Measurements from ENCODE around the gene LHPP.
"Not testable (repeated sequence)": the region's sequence is repeated elsewhere in the genome, so short reads cannot be mapped to it uniquely, and the experiment has no call there.

Gene LHPP

DNA sequence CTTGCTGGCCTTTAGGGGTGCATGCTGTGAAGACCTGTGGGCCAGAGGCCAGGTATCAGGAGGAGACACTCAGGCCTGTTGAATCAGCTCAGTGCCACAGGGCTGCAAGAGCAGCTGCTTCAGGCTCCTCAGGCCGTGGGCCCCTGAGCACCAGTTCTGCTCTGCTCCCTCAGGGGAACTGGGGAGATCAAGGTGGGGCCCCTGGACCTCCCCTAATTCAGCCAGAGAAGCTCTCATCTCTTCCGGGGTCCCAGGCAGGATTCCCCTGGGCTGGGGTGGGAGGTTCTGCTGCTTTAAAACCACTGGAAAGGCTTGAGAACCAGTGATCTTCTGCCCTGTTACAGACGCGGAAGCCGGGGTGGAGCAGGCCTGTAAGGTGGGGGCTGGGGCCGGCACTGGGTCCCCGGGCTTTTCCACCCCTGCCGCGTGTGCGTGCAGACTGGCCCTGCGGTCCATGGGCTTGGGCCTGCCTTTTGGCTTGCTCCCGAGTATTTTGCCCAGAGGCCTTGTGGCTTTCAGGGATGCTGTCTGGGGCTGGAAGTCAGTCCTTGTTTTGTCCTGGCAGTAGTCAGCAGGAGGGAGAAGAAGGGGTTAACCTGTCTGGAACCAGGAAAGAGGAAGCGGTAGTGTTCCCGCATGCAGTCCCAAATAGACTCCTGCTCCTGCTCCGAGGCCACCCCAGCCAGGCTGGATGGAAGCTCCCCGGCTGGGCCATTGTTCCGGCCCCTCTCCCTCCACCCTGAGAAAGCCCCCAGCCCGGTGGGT is 74.3 kb downstream of the LHPP start:
- DNase-seq (ENCODE audit: low spot score) = no peak
- FAIRE-seq = no peak

DNA sequence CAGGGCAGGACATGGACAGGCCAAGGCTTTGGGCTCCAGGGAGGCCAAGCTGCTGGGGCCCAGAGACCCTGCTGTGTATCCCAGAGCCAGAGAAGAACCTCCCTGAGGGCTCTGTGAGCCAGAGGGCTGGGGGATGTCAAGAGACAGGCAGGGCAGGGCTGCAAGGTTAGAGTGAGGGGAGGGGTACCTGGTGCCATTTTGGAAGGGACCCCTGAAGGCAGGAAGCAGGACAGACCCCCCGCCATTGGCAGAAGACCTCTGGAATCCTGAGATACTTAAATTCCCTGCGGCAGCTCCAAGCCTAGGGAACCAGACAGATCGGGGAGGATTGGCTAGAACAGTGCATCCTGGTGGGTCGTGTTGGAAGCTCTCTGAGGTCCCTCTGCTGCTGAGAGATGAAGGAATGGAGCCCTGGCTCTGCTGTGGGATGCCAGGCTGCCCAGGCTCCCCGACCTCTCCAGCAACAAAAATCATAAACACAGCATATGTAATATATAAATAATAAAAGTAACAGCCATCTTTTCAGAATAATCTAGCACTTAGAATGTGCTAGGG is 75.0 kb downstream of the LHPP start:
- no peak for DNase-seq (ENCODE audit: low spot score)
- no peak for FAIRE-seq

DNA sequence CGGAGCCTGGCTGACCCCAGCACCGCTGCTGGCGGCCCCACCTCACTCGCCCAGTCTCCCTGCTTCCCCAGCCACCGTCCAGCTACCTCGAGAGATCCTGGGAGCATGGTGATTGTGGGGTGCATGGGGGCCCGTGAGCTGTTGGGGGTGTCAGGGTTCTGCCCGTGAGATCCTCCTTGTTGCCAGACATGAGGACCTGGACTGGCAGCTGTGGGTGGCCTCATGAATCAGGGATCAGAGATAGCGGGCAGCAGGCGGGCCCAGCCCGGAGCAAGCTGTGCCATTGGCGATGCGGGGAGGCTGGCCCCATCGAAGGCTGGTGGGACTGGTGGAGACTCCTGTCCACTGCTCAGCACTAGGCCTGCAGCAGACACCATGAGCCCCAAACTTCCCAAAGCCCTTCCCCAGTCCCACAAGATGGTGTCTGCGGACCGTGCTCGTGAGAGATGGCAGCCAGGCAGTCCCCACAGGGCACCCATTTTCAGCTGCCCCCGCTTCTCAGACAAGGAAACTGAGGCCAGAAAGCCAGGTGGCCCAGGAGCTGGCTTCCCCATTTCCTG is 75.6 kb downstream of the LHPP start:
- FAIRE-seq (no peak), DNase-seq (ENCODE audit: low spot score) (no peak)

DNA sequence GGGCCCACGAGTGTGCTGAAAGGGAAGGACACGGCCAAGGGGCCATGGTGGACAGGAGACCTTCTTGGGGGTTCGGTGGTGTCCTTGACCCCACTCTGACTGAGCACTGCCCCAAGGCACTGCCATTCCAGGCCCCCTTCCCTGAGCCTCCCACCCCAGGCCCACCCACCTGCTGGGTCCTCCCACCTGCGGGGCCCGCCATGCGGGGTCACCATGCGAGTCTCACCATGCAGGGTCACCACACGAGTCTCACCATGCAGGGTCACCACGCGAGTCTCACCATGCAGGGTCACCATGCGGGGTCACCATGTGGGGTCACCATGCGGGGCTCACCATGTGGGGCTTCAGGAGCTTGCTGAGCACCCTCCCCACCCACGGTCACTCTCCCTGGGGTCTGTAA is 76.3 kb downstream of the LHPP start:
- no peak for FAIRE-seq
- DNase-seq (ENCODE audit: low spot score) = no peak

DNA sequence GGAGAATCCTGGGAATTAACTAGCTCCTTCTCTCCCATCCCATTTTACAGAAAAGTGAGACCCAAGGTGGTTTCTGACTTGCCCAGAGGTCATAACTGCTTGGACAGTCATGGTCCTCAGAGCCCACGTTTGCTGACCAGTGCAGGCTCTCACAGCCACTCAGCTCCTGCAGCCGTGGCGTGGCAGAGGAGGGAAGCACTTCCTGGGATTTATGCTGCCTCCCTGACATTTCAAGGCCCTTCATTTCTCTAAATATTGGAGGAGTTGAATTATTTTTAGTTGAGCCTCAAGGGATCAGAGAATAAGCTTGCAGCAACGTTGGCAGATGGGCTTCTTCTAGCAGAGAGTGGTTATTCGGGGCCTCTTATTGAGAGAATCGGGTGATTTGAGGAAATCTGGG is 77.1 kb downstream of the LHPP start:
- no peak for DNase-seq (ENCODE audit: low spot score)
- FAIRE-seq = no peak

DNA sequence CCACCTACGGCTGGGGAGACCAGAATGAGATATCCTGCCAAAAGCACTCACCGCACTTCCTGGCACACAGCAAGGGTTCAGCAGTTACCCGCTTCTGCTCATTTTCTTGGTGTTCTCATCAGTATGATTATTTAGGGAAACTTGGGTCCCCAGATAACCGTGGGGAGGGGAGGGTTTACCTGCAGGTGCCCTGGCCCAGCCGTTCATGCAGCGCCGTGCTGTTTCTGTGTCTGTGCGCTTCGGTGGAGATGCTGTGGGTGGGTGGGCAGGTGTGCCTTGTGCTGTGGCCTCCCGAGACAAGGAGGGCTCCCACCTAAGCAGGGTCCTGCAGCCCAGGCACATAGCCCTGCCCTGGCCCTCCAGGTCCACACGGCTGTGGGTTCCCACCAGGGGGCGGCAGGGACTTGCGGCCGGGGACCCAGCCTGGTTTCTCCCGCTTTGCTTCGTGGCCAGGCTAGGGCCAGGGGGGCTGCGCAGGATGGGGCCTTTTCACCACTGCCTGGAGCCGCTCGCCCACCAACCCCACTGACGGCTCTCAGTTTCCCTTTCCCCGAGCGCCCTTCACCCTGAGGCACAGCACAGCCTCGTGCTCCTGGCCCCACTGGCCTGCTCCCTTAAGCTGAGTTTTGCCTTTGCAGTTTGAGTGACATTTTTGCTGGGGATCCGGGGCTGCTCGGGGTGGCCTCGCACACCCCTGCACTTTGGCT is 78.5 kb downstream of the LHPP start:
- DNase-seq (ENCODE audit: low spot score) = peak; percentile 30
- FAIRE-seq = no peak

DNA sequence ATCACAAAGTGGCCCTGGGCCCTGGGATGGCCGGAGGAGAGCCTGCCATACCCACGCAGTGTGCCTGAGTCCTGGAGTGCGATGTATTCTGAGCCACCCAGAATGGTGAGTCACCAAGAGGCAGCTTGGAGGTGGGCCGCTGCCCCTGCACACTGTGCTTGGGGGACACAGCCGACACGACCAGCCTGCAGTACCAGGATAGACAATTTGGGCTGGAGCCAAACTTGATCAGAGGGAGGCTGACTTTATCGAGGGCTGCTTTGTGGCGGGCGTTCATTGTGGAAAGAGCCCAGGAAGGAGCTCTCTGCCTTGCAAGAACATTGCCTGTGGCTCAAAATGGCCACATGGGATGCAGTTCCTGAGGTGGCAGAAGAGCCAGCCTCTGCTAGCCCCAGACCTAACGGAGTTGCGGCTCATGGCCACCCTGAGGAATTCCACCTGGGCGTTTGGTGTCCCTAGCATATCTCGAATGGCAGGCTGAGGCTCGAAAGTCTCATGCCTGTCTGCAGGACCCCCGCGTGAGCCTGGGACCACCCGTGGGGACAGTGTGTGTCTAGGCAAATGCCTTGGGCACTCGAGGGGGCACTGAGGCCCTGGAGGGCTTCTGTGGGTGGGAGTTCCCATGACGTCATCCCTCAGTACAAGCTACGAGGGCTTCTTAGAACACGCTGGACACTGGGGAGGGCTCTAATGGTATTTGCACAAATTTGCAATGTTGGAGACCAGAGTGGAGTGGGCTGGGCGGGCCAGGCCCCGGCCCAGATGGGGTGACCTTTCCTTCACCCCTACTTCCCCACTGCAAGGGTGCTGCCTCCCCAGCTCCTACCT is 79.7 kb downstream of the LHPP start:
- FAIRE-seq = no peak

DNA sequence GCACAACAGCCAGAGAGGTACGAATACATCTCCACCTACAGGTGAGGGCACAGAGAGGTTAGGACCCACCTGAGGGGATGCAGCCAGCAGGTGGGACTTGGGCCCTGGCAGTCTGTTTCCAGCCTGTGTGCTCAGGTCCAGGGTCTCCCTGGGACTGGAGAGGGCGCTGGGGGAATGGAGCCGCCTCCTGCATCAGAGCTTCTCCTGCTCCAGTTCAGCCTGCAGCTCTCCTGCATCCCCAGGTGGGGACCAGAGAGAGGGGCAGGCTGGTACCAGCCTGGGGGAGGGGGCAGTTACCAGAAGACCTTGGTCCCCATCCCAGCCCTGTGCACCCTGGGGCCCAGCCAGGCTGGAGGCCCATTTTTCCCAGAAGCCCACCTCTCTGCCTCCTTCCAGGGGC is 80.7 kb downstream of the LHPP start:
- no peak for FAIRE-seq
- DNase-seq (ENCODE audit: low spot score) = no peak

More for the DNA sequence above, 79.7 kb downstream of the LHPP start:
- no peak for DNase-seq (ENCODE audit: low spot score)

DNA sequence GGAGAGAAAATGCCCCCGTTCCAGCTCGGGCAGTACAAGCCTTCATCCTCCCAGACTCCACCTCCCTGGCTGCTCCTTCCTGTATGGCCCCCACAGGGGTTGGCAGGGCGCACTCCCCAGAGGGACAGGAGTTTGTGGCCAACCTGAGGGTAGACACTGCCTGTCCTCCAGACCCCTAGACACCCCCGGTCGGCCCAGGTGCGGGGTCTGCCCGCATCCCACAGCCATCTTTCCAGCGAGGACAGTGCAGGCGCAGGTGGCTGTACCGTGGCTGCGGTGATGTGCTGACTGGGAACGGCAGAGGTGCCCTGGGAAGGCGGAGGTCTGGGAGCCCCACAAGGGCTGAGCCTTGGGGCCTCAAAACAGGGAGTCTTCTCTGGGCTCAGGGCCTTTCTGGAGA is 81.5 kb downstream of the LHPP start:
- FAIRE-seq = no peak
- no peak for DNase-seq (ENCODE audit: low spot score)

DNA sequence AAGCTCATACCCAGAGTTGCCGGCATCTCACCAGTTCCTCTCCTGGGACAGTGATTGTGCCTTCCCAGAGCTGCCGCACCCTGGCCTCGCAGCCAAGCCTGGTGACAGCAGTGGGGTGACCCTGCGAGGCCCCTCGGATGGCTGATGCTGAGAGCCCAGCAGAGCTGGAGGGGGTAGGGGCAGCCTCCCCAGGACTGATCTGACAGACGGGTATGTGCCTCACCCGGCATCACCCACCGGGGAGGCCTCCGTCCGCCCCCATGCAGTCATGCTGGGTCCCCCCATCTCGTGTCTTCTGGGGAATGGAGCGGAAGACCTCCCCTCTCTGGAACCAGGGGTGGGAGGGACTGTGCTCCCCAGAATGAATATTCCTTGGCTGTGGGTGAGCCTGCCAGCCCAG is 82.3 kb downstream of the LHPP start:
- DNase-seq (ENCODE audit: low spot score) = no peak
- no peak for FAIRE-seq

DNA sequence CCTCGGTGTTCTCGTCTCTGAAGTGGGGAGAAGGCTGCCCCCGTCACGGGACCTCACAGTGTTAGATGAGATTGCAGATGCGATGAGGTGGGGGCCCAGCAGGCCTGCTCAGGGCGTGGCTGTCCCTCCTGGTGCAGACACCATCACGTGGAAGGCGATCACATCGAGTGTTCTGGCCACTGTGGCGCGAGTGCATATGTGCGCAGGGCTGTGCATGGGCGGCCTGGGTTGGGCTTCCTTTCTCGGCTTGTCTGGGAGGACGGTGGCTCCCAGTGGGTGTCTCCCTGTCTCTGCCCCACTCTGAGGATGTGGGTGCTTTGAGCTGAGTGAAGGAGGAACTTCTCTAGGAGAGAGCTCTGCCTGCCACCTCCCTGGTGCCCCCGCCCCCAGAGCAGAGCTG is 83.1 kb downstream of the LHPP start:
- FAIRE-seq = no peak
- no peak for DNase-seq (ENCODE audit: low spot score)

DNA sequence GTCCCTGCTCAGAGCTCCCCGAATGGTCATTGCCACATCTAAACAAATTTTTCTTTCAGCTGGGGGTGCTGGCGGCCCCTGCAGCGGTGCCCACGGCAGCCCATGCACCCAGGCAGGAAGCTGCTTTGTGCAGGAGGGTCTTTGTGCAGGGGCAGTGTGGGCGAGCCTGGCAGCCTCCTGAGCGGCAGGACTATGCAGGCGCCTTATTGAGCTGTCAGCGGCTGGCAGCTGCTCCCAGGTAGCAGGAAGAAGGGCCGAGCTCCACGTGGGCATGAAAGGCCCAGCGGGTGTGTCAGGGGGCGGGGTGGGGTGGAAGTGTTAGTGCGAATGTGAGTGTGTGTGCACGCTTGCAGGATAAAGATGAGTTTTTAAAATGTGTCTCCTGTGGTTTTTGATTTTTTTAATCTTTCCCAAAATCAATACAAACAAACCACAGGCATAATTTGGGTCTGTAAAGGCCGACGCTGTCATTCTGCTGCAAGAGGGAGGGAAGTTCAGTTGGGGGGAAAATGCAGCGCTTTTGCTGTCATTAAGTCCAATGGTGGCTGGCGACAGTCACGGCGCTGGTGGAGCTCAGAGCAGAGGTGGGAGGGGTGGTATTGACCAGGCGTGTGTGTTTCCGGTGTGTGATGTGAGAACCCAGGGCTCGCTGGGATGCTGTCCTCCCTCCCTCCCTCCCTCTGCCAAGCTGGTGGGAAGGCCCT is 83.9 kb downstream of the LHPP start:
- FAIRE-seq (no peak), DNase-seq (ENCODE audit: low spot score) (no peak)

DNA sequence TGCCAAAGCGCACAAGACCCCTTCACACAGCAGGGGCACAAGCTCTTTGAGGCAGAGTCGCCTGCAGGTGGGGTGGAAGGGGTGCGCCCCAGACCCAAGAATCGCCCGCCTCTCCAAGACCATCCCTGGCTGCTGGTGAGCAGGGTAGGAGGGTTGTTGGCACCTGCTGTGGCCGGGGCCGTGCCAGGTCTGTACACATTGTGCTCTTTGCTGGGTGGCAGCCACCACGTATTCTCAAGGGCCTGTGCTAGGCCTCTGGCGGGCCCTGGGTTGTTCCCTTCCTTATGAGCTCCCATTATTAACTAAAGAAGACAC is 84.4 kb downstream of the LHPP start:
- FAIRE-seq (no peak), DNase-seq (ENCODE audit: low spot score) (no peak)

DNA sequence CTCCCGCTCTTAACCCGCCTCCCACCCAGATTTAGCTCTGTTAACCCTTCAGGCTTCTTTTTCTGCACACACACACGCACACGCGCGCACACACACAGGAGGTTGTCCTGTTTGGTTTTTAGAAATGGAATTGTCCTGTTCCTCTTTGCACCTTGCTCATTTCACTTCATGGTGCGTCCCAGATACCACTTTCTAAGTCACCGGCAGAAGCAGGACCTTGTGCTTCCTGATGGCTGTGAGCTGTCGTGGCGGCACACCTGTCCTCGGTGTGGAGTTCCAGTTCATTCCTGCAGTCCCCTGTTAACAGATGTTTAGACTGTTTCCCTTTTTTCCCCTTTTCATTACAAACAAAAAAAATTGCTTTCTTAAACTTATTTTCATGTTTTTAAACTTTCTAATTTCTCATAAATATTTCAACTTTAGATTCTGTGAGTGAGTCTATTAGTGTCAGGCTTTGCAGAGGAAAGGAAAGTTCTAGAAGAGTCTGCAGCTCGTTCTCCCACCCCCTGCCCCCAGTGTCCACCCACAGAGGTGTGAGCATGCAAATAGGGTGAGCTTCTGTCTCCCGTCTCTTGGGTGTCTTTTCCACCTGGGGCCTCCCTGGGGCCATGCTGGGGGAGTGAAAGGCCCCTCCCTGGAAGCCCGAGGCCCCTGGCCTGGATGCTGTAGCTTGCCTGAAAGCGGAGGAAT is 85.5 kb downstream of the LHPP start:
- FAIRE-seq (no peak), DNase-seq (ENCODE audit: low spot score) (no peak)

DNA sequence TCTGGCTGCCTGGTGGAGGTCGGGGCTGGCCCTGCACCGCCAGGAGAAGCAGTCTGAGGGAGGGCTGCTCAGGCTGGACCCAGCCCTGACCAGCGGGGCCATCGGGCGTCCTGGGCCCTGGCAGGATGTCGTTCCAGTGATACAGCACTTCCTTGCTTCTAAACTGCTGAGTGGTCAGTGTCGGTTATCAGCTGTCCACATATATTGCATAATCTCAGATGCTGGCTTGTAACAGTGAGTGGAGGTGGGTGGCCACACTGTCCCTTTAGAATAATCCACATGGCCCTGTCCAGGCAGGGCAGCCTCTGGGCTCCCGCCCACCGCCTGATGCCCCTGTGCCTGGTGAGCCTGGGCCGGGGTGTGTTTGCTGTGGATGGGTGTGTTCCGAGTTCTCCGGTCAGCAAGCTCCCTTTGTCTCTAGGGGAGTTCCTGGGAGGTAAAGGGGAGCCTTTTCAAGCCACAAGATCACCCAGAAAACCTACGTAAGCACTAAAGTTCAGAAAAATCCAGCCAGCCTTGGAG is 86.1 kb downstream of the LHPP start:
- DNase-seq (ENCODE audit: low spot score) = no peak
- no peak for FAIRE-seq

DNA sequence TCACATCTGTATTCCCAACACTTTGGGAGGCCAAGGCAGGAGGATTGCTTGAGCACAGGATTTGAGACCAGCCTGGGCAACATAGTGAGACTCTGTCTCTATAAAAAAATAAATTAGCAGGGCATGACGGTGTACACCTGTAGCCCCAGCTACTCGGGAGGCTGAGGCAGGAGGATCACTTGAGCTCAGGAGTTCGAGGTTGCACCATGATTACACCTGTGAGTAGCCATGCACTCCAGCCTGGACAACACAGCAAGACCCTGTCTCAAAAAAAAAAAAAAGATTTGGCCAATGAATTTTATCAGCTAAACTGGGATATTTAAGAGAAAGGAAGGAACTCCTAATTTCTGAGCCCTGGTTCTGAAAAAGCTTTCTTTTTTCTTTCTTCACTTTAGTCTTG is 87.5 kb downstream of the LHPP start:
- not testable (repeated sequence) for FAIRE-seq; DNase-seq (ENCODE audit: low spot score)

DNA sequence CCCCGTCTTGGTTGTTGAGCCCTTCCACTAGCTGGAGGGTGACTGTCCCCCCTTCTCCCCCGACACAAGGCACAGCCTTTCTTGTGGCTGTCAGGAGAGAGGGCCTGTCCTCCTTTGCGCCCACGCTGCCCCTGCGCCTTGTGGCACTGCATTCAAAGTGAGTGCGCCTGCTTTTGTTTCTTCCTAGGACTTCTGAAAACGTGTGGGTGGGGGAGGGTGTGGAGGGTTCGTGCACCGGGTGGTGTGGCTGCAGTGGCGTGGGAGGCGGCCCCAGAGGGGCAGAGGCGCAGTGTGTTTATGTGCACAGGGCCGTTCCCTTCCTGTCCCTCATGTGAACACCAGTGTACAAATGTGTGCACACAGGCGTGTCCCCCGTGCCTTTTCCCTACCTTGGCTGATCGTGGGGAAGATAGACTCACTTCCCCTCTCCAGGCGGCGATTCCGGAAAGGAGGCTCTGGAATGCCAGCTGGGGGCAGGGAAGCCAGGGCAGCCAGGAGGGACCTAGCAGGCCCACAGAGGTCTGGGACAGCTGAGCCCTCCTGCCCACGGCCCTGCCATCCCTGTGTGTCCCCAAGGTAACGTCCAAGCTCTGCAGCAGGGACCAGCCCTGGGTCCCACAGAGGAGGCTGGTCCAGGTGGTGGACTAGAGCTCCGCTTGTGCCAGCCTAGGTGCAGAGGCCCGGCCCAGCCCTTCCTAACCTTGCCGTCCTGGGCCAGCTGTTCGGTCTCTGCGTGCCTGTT is 88.8 kb downstream of the LHPP start:
- DNase-seq (ENCODE audit: low spot score) (no peak), FAIRE-seq (no peak)

DNA sequence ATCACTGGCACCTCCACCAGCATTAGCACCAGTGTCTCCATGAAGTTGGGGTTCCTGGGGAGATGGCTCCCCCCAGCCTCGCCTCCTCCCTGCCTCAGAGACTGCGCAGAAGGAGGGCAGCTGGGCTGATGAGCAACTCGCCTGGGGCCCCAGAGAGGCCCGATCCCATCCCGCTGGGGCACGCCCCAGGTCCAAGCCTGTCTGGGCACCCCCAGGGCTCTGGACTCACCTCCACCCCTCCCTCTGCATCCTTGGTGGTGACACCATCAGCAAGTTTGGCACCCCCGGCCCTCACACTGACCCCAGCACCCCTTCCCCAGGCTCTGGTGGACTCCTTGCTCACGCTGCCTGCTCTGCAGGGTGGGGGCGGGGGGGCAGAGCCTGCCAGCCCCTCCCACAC is 89.5 kb downstream of the LHPP start:
- FAIRE-seq = no peak
- no peak for DNase-seq (ENCODE audit: low spot score)

DNA sequence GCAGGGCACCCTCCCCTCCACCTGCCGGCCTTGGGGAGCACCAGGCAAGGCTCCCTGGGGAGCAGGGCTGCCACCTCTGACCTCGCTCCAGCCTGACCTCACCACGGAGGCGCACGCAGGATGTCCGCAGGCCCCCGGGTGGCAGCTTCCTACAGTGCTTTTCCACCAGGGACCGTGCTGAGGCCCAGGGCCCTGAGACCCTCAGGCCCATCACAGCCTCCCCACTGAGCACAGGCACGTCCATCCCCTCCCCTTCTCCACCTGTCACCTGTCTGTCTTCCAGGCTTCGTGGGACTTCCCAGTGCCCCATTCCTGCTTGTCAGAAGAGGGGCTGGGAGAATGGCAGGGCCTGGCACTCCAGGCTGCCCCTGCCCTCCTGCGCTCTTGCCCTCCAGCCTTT is 90.1 kb downstream of the LHPP start:
- no peak for FAIRE-seq

More for the DNA sequence above, 90.1 kb downstream of the LHPP start:
- no peak for DNase-seq (ENCODE audit: low spot score)

Measured in urothelium cell line (cell line).